Stimulated activated CD4-positive, alpha-beta T cell treated with anti-CD3 and anti-CD28 coated beads, TNF-alpha, amount 100 ng/mL, for 1 hour (primary cell): ENCODE data around the gene ROBO1.

Source experiments
- DNase-seq, 3 donors: peaks; one replicate each; pipeline ENCODE4 v3.0.0-alpha.2; 2020; ENCODE audit warnings: low read depth in 3 of 3, low spot score in 1 of 3

ROBO1 gene

GRCh38 chr3:79097964-79098660 lies 669.7 kb downstream of the ROBO1 start:
- no peak for DNase-seq

GRCh38 chr3:79094654-79095053 lies 673.1 kb downstream of the ROBO1 start:
- no peak for DNase-seq

GRCh38 chr3:79086514-79086913 lies 681.3 kb downstream of the ROBO1 start:
- no peak for DNase-seq

GRCh38 chr3:79085171-79085570 lies 682.6 kb downstream of the ROBO1 start:
- DNase-seq: no peak

- no peak for DNase-seq
Observed at GRCh38 chr3:79081335-79081734, 686.5 kb downstream of the ROBO1 start.

- DNase-seq: no peak
Observed at GRCh38 chr3:79074558-79074957, 693.2 kb downstream of the ROBO1 start.

GRCh38 chr3:79067734-79068133 lies 700.1 kb downstream of the ROBO1 start:
- DNase-seq: no peak

- no peak for DNase-seq
Observed at GRCh38 chr3:79066481-79066880, 701.3 kb downstream of the ROBO1 start.

GRCh38 chr3:79063624-79064023 lies 704.2 kb downstream of the ROBO1 start:
- DNase-seq: no peak

- DNase-seq: no peak
Observed at GRCh38 chr3:79057756-79058155, 710.0 kb downstream of the ROBO1 start.

- DNase-seq: no peak
Observed at GRCh38 chr3:79056498-79056897, 711.3 kb downstream of the ROBO1 start.

- DNase-seq: no peak
Observed at GRCh38 chr3:79052054-79052681, 715.6 kb downstream of the ROBO1 start.

GRCh38 chr3:79047581-79047980 lies 720.2 kb downstream of the ROBO1 start:
- no peak for DNase-seq

GRCh38 chr3:79041621-79042020 lies 726.2 kb downstream of the ROBO1 start:
- no peak for DNase-seq

- no peak for DNase-seq
Observed at GRCh38 chr3:79040701-79041100, 727.1 kb downstream of the ROBO1 start.

- DNase-seq: no peak
Observed at GRCh38 chr3:79040091-79040490, 727.7 kb downstream of the ROBO1 start.

- no peak for DNase-seq
Observed at GRCh38 chr3:79039192-79039591, 728.6 kb downstream of the ROBO1 start.

GRCh38 chr3:79038636-79039035 lies 729.2 kb downstream of the ROBO1 start:
- no peak for DNase-seq

GRCh38 chr3:79038057-79038456 lies 729.7 kb downstream of the ROBO1 start:
- no peak for DNase-seq

GRCh38 chr3:79032686-79033318 lies 735.0 kb downstream of the ROBO1 start:
- no peak for DNase-seq

GRCh38 chr3:79030157-79030556 lies 737.6 kb downstream of the ROBO1 start:
- DNase-seq: no peak

- DNase-seq: no peak
Observed at GRCh38 chr3:79028916-79029315, 738.9 kb downstream of the ROBO1 start.

GRCh38 chr3:79027593-79027992 lies 740.2 kb downstream of the ROBO1 start:
- no peak for DNase-seq
